K562 (cell line): Measurements from ENCODE around the gene PFAS. TPM values are rescaled to one million over a fixed set of nuclear protein-coding genes. Genes with fewer than 3 reads are reported as not detected.

Experiments
- CREBBP ChIP-seq: IDR thresholded peaks from one replicate; pipeline ENCODE4 v1.6.1; 2012; ENCODE audit warnings: low read depth, mild to moderate bottlenecking, control low read depth, inconsistent platforms, low read length
- MCM2 ChIP-seq: fragments of 450-650 bp; IDR thresholded peaks from 2 replicates; pipeline ENCODE4 v1.6.1; 2017; ENCODE audit warnings: low read depth, mild to moderate bottlenecking
- NBN ChIP-seq: fragments of 450-650 bp; IDR thresholded peaks from 2 replicates; pipeline ENCODE4 v1.6.1; 2016; ENCODE audit warnings: low read depth, mild to moderate bottlenecking
- NEUROD1 ChIP-seq: fragments of 150-350 bp; IDR thresholded peaks from 2 replicates; pipeline ENCODE4 v1.6.1; 2014; ENCODE audit warnings: borderline replicate concordance, low read length, low read depth; ENCODE audit not compliant: partially characterized antibody
- PCBP2 ChIP-seq: fragments of 200-400 bp; formaldehyde crosslinking; IDR thresholded peaks from 2 replicates; pipeline ENCODE4 v1.6.1; 2018; ENCODE audit warnings: low read length, low read depth, mild to moderate bottlenecking, moderate library complexity; ENCODE audit not compliant: poor library complexity, severe bottlenecking
- PPARD ChIP-seq: fragments of 250-450 bp; sonication (Bioruptor Pico); IDR thresholded peaks from 2 replicates; pipeline ENCODE4 v1.8.0; 2022; ENCODE audit warnings: inconsistent platforms, mild to moderate bottlenecking, moderate library complexity
- SMC3 ChIP-seq: conservative IDR thresholded peaks from 2 replicates; pipeline ENCODE4 v1.6.1; 2011; ENCODE audit warnings: low read depth, low read length, improper control_type of control experiment; ENCODE audit not compliant: insufficient read depth
- SRSF3 ChIP-seq: fragments of 200-400 bp; formaldehyde crosslinking; IDR thresholded peaks from 2 replicates; pipeline ENCODE4 v1.6.1; 2016; ENCODE audit warnings: mild to moderate bottlenecking, low read length, moderate library complexity; ENCODE audit not compliant: insufficient read depth
- U2AF2 ChIP-seq: fragments of 200-400 bp; formaldehyde crosslinking; optimal IDR thresholded peaks from 2 replicates; pipeline ENCODE3; 2017; ENCODE audit warnings: low read depth, mild to moderate bottlenecking, low read length
- ZNF699 ChIP-seq: fragments of 250-450 bp; sonication (Bioruptor Pico); IDR thresholded peaks from 2 replicates; pipeline ENCODE4 v1.8.0; 2021; ENCODE audit warnings: mild to moderate bottlenecking, moderate library complexity; ENCODE audit not compliant: insufficient replicate concordance
- ZNF766 ChIP-seq: fragments of 200-800 bp; sonication (Bioruptor generic); conservative IDR thresholded peaks from 2 replicates; pipeline ENCODE4 v1.6.1; 2016; ENCODE audit warnings: missing genetic modification characterization, missing compliant biosample characterization
- polyA plus RNA-seq, 8 experiments: library from polyadenylated mRNA; depleted of rRNA in 4 of 8; stranded (reverse) in 5 of 8; unstranded in 3 of 8; fragments of >200 nt; fragmentation: Nextera tagmentation in 2 of 8; fragmentation: Illumina TruSeq in 1 of 8; extraction: Ambion mirVana in 2 of 8; extraction: Trizol in 1 of 8; gene quantifications; 2 replicates each; pipeline versions ENCODE4 v1.2.1 to v1.2.3, GENCODE V29; 2011 to 2014; ENCODE audit warnings: inconsistent platforms in 1 of 8, missing spikeins in 1 of 8
- total RNA-seq, 7 experiments: library from RNA; depleted of rRNA in 6 of 7; stranded (reverse); fragments of >200 nt in 6 of 7; fragmentation: Illumina TruSeq in 2 of 7; extraction: Trizol in 2 of 7; gene quantifications; 2 replicates each; pipeline versions ENCODE4 v1.2.1 to v1.2.3, GENCODE V29; 2011 to 2021; ENCODE audit warnings: low replicate concordance in 1 of 7
- TF ChIP-seq, protein P1 (sequence below), 2 experiments: fragments of 450-650 bp; IDR thresholded peaks; 2 replicates each; pipeline ENCODE4 v1.6.1; 2016; ENCODE audit warnings: mild to moderate bottlenecking in 2 of 2, borderline replicate concordance in 1 of 2, low read depth in 1 of 2, moderate library complexity in 1 of 2
- TF ChIP-seq, protein P2 (sequence below): fragments of 250-450 bp; sonication (Bioruptor Pico); IDR thresholded peaks from 2 replicates; pipeline ENCODE4 v1.4.0; 2020

The PFAS gene
- total and polyA plus RNA-seq, 9 of the 15 experiments (the other 6 are each of a cell fraction or from before 2014, with no cell fraction given) = 11.6 to 131 (median 43.9) TPM

DNA sequence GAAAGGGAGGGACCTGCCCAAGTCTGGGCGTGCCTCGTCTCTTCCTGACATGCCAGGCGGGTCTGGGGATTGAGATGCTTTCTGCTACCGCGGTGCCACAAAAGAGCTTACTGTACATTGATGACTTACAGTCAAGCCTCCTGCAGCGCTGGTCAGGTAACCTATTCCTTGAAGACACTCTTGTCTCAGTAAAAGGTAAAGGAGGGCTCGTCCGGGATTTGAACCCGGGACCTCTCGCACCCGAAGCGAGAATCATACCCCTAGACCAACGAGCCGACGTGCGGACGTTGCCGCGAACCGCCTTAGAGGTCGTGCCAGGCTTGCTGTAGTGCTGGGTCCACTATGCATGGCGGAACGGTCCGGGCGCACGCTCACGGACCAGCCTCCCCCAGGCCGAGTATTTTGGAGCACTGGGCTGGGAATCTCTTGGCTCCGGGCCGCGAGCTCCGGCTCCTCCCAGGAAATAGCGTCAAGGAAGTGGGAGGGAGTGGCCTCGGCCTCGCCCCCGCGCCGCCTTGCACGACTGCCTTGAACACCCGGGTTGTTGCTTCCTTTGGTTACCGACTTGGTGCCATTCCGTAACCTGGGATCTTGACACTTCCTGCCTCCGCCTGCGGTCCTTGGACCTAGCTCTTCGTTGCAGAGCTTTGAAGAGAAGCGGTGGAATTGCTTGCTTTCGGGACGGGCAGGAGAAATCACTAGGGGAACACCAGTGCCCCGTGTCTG is 26.3 kb upstream of the PFAS start (continued):
- TF ChIP-seq, protein P1, sequence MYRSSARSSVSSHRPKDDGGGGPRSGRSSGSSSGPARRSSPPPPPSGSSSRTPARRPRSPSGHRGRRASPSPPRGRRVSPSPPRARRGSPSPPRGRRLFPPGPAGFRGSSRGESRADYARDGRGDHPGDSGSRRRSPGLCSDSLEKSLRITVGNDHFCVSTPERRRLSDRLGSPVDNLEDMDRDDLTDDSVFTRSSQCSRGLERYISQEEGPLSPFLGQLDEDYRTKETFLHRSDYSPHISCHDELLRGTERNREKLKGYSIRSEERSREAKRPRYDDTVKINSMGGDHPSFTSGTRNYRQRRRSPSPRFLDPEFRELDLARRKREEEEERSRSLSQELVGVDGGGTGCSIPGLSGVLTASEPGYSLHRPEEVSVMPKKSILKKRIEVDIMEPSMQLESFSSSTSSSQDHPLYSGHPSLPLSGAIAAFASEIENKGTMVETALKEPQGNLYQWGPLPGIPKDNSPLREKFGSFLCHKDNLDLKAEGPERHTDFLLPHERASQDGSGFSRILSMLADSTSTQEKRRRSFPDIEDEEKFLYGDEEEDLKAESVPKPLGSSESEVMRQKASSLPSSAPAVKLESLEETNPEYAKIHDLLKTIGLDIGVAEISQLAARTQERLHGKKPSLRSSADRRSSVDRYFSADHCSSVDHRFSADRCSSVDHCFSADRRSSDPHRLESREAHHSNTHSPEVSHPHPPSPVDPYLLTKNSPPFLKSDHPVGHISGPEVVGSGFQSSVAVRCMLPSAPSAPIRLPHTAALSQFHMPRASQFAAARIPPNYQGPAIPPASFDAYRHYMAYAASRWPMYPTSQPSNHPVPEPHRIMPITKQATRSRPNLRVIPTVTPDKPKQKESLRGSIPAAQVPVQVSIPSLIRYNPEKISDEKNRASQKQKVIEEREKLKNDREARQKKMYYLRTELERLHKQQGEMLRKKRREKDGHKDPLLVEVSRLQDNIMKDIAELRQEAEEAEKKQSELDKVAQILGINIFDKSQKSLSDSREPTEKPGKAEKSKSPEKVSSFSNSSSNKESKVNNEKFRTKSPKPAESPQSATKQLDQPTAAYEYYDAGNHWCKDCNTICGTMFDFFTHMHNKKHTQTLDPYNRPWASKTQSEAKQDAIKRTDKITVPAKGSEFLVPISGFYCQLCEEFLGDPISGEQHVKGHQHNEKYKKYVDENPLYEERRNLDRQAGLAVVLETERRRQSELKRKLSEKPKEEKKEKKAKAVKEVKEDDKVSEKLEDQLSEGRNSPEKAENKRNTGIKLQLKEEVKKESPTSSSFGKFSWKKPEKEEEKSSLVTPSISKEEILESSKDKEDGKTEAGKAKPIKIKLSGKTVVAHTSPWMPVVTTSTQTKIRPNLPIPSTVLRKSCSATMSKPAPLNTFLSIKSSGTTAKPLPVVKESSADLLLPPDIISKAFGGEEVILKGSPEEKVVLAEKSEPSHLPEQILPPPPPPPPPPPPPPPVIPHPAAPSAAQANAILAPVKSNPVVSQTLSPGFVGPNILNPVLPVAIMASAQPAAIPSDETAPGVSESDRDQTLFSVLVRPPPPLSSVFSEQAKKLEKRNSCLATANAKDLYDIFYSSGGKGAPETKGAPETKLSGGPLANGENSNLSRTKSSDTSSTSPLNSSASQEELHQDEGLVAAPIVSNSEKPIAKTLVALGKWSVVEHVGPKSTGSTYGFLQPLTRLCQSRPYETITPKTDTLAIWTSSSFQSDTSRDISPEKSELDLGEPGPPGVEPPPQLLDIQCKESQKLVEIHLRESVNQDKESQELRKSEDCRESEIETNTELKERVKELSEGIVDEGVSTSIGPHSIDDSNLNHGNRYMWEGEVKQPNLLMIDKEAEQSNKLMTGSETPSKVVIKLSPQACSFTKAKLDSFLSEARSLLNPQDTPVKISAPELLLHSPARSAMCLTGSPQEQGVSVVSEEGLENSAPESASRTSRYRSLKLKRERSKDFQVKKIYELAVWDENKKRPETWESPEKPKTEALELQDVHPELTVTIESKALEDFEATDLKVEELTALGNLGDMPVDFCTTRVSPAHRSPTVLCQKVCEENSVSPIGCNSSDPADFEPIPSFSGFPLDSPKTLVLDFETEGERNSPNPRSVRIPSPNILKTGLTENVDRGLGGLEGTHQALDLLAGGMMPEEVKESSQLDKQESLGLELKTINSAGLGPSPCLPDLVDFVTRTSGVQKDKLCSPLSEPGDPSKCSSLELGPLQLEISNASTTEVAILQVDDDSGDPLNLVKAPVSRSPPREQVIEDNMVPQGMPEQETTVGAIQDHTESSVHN (IDR thresholded peaks at IDR 0.05; ENCODE audit: borderline replicate concordance in 1 of 2, low read depth in 1 of 2) = no peak
- TF ChIP-seq, protein P2, sequence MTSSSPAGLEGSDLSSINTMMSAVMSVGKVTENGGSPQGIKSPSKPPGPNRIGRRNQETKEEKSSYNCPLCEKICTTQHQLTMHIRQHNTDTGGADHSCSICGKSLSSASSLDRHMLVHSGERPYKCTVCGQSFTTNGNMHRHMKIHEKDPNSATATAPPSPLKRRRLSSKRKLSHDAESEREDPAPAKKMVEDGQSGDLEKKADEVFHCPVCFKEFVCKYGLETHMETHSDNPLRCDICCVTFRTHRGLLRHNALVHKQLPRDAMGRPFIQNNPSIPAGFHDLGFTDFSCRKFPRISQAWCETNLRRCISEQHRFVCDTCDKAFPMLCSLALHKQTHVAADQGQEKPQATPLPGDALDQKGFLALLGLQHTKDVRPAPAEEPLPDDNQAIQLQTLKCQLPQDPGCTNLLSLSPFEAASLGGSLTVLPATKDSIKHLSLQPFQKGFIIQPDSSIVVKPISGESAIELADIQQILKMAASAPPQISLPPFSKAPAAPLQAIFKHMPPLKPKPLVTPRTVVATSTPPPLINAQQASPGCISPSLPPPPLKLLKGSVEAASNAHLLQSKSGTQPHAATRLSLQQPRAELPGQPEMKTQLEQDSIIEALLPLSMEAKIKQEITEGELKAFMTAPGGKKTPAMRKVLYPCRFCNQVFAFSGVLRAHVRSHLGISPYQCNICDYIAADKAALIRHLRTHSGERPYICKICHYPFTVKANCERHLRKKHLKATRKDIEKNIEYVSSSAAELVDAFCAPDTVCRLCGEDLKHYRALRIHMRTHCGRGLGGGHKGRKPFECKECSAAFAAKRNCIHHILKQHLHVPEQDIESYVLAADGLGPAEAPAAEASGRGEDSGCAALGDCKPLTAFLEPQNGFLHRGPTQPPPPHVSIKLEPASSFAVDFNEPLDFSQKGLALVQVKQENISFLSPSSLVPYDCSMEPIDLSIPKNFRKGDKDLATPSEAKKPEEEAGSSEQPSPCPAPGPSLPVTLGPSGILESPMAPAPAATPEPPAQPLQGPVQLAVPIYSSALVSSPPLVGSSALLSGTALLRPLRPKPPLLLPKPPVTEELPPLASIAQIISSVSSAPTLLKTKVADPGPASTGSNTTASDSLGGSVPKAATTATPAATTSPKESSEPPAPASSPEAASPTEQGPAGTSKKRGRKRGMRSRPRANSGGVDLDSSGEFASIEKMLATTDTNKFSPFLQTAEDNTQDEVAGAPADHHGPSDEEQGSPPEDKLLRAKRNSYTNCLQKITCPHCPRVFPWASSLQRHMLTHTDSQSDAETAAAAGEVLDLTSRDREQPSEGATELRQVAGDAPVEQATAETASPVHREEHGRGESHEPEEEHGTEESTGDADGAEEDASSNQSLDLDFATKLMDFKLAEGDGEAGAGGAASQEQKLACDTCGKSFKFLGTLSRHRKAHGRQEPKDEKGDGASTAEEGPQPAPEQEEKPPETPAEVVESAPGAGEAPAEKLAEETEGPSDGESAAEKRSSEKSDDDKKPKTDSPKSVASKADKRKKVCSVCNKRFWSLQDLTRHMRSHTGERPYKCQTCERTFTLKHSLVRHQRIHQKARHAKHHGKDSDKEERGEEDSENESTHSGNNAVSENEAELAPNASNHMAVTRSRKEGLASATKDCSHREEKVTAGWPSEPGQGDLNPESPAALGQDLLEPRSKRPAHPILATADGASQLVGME (CRISPR knock-in tag) = no peak
- no peak for TF ChIP-seq MCM2
- TF ChIP-seq NEUROD1 = no peak
- no peak for TF ChIP-seq ZNF766 (CRISPR knock-in tag)
- no peak; the same call in 1 of the 2 replicates for TF ChIP-seq NBN
- TF ChIP-seq SMC3 = no peak
- no peak for TF ChIP-seq SRSF3
- no peak for TF ChIP-seq CREBBP
- no peak for TF ChIP-seq PCBP2
- no peak for TF ChIP-seq U2AF2
- TF ChIP-seq ZNF699 (CRISPR knock-in tag) = no peak
- no peak for TF ChIP-seq PPARD
